ENCODE data around the gene SLCO6A1.

- TF ChIP-seq CTCF (conservative IDR thresholded peaks at IDR 0.05; ENCODE audit: low read depth, low read length): no peak
- TF ChIP-seq EZH2 (IDR thresholded peaks at IDR 0.05; ENCODE audit: low read length, unreplicated experiment): no peak
Observed at GRCh38 chr5:102532123-102532522, 33.3 kb upstream of the SLCO6A1 start.
